OCI-LY3 (cell line): ENCODE data around the gene CDCA3.

ENCODE experiments used
- CTCF ChIP-seq: fragments of 200-600, 300-600 bp; sonication (generic); IDR thresholded peaks from 2 replicates; pipeline ENCODE4 v1.5.1; 2014; ENCODE audit warnings: antibody characterized with exemption, low read length, low read depth
- EZH2phosphoT487 ChIP-seq: fragments of 200-600 bp; shearing (Covaris generic); IDR thresholded peaks from 2 replicates; pipeline ENCODE4 v1.6.1; 2018; ENCODE audit warnings: antibody characterized with exemption, mixed run types, low read depth

- TF ChIP-seq EZH2phosphoT487, result no peak
- no peak for TF ChIP-seq CTCF
Measured at GRCh38 chr12:6888360-6888759, 37.3 kb upstream of the CDCA3 start.
